ENCODE measurements around the gene ATP6V1G2. TPM values are rescaled to one million over a fixed set of nuclear protein-coding genes. Genes with fewer than 3 reads are reported as not detected.

The ATP6V1G2 gene
- total and polyA plus RNA-seq, 2 of the 8 experiments (the other 6 are each of a cell fraction or from before 2014, with no cell fraction given): 3.0 to 5.7 TPM

- TF ChIP-seq POLR2AphosphoS5 (IDR thresholded peaks at IDR 0.05; ENCODE audit: low read depth, low read length) (peak; percentile 99), TCF12 (IDR thresholded peaks at IDR 0.05; ENCODE audit: low read depth, low read length) (no peak), CBX5 (IDR thresholded peaks at IDR 0.05; ENCODE audit: low read depth, low read length) (no peak), NANOG (IDR thresholded peaks at IDR 0.05; ENCODE audit: insufficient read depth, low read depth, low read length, poor library complexity, severe bottlenecking) (no peak), CREB1 (IDR thresholded peaks at IDR 0.05) (peak; percentile 51; the same call in 1 of the 2 replicates), HDAC2 (IDR thresholded peaks at IDR 0.05; ENCODE audit: borderline replicate concordance in 1 of 2, low read depth in 2 of 2, low read length in 2 of 2) (peak in 1 of 2 experiments; percentile 75; a peak in 1 of 4 replicates), FOSL1 (IDR thresholded peaks at IDR 0.05; ENCODE audit: insufficient read depth, low read depth, low read length) (no peak), JUND (IDR thresholded peaks at IDR 0.05; ENCODE audit: low read length) (peak; percentile 72), KDM4A (IDR thresholded peaks at IDR 0.05; ENCODE audit: low read depth, low read length, severe bottlenecking) (peak; percentile 65), RBBP5 (IDR thresholded peaks at IDR 0.05; ENCODE audit: borderline replicate concordance, low read depth, low read length) (no peak), YY1 (IDR thresholded peaks at IDR 0.05; ENCODE audit: low read depth, low read length) (peak; percentile 97), TAF7 (optimal IDR thresholded peaks at IDR 0.05; ENCODE audit: borderline replicate concordance, low read depth, low read length) (peak; percentile 99), ZNF274 (IDR thresholded peaks at IDR 0.05; ENCODE audit: borderline replicate concordance, extremely low read depth, low read length) (no peak), TEAD4 (IDR thresholded peaks at IDR 0.05; ENCODE audit: low read depth, low read length) (no peak)
Observed at GRCh38 chr6:31541658-31542521, 4.5 kb downstream of the ATP6V1G2 start, which contains the start of gene DDX39B (continued).

Measured in H1 (cell line).